Measurements from ENCODE around the gene STARD3NL. TPM values are rescaled to one million over a fixed set of nuclear protein-coding genes. Genes with fewer than 3 reads are reported as not detected.

The STARD3NL gene
- polyA plus RNA-seq, 1 donor from 2014 or later: 233 TPM

- Histone ChIP-seq H3F3A (ENCODE audit: insufficient read depth, low read length, poor library complexity, severe bottlenecking) (no peaks in the 10 kb centered on the region), H3K9ac (ENCODE audit: low read length) (no peak overlapping the region), H4K20me1 (ENCODE audit: insufficient read depth) (no peaks in the 10 kb centered on the region), H3K79me2 (replicated peaks; ENCODE audit: insufficient read depth, low read length) (peaks cover 68% of the 10 kb centered on the region), H2AFZ (ENCODE audit: low read depth, low read length) (no peak overlapping the region), H3K4me2 (ENCODE audit: low read length) (no peak overlapping the region), H3K27me3 (ENCODE audit: insufficient read depth, low read depth, low read length) (no peaks in the 10 kb centered on the region), H3K36me3 (ENCODE audit: insufficient read depth, low read length) (no peaks in the 10 kb centered on the region), H3K27ac (ENCODE audit: low read length) (no peak overlapping the region), H3K9me3 (ENCODE audit: low read length) (no peaks in the 10 kb centered on the region), H3K9me2 (ENCODE audit: insufficient read depth, low read length) (no peaks in the 10 kb centered on the region), H3K4me3 (ENCODE audit: low read length) (no peak overlapping the region)
- no peak for TF ChIP-seq REST (IDR thresholded peaks at IDR 0.05; ENCODE audit: borderline replicate concordance)
- TF ChIP-seq SMC3 (conservative IDR thresholded peaks at IDR 0.05; ENCODE audit: poor library complexity): no peak
These were observed 18.0 kb downstream of the STARD3NL start for GRCh38 chr7:38195804-38196595.

GRCh38 chr7:38198366-38198765 is 20.3 kb downstream of the STARD3NL start:
- no peak overlapping the region for H3K4me3 ChIP-seq (ENCODE audit: low read length)
- peaks cover 6% of the 10 kb centered on the region for H3K36me3 ChIP-seq (ENCODE audit: insufficient read depth, low read length)
- peaks cover 49% of the 10 kb centered on the region for H3K79me2 ChIP-seq (replicated peaks; ENCODE audit: insufficient read depth, low read length)
- no peaks in the 10 kb centered on the region for H3F3A ChIP-seq (ENCODE audit: insufficient read depth, low read length, poor library complexity, severe bottlenecking)
- H3K9ac ChIP-seq (ENCODE audit: low read length): no peak overlapping the region
- no peak overlapping the region for H3K27ac ChIP-seq (ENCODE audit: low read length)
- H2AFZ ChIP-seq (ENCODE audit: low read depth, low read length): no peak overlapping the region
- H3K9me2 ChIP-seq (ENCODE audit: insufficient read depth, low read length): no peaks in the 10 kb centered on the region
- no peaks in the 10 kb centered on the region for H3K27me3 ChIP-seq (ENCODE audit: insufficient read depth, low read depth, low read length)
- TF ChIP-seq EZH2 (IDR thresholded peaks at IDR 0.05; ENCODE audit: borderline replicate concordance, insufficient read depth, low read length, poor library complexity, severe bottlenecking): no peak
- no peak for TF ChIP-seq TAF1 (IDR thresholded peaks at IDR 0.05; ENCODE audit: low read depth)
- TF ChIP-seq MXI1 (conservative IDR thresholded peaks at IDR 0.05; ENCODE audit: poor library complexity, severe bottlenecking): no peak
- no peak for TF ChIP-seq POLR2AphosphoS5 (IDR thresholded peaks at IDR 0.05)
- TF ChIP-seq CTCF (IDR thresholded peaks at IDR 0.05; ENCODE audit: poor library complexity, severe bottlenecking): no peak
- no peaks in the 10 kb centered on the region for H4K20me1 ChIP-seq (ENCODE audit: insufficient read depth)
- no peak overlapping the region for H3K4me2 ChIP-seq (ENCODE audit: low read length)
- H3K9me3 ChIP-seq (ENCODE audit: low read length): no peaks in the 10 kb centered on the region

- Histone ChIP-seq H2AFZ (ENCODE audit: low read depth, low read length) (no peak overlapping the region), H3K9me3 (ENCODE audit: low read length) (no peaks in the 10 kb centered on the region), H3K36me3 (ENCODE audit: insufficient read depth, low read length) (peaks cover 6% of the 10 kb centered on the region), H3K4me2 (ENCODE audit: low read length) (no peak overlapping the region), H3F3A (ENCODE audit: insufficient read depth, low read length, poor library complexity, severe bottlenecking) (no peaks in the 10 kb centered on the region), H3K27me3 (ENCODE audit: insufficient read depth, low read depth, low read length) (no peaks in the 10 kb centered on the region), H4K20me1 (ENCODE audit: insufficient read depth) (no peaks in the 10 kb centered on the region), H3K9ac (ENCODE audit: low read length) (no peak overlapping the region), H3K9me2 (ENCODE audit: insufficient read depth, low read length) (no peaks in the 10 kb centered on the region), H3K79me2 (replicated peaks; ENCODE audit: insufficient read depth, low read length) (peaks cover 45% of the 10 kb centered on the region), H3K4me3 (ENCODE audit: low read length) (no peak overlapping the region), H3K27ac (ENCODE audit: low read length) (no peak overlapping the region)
- no peak for TF ChIP-seq POLR2AphosphoS5 (IDR thresholded peaks at IDR 0.05)
- TF ChIP-seq TAF1 (IDR thresholded peaks at IDR 0.05; ENCODE audit: low read depth): no peak
- no peak for TF ChIP-seq MXI1 (conservative IDR thresholded peaks at IDR 0.05; ENCODE audit: poor library complexity, severe bottlenecking)
- no peak for TF ChIP-seq CTCF (IDR thresholded peaks at IDR 0.05; ENCODE audit: poor library complexity, severe bottlenecking)
- TF ChIP-seq EP300 (conservative IDR thresholded peaks at IDR 0.05; ENCODE audit: poor library complexity, severe bottlenecking): no peak
- TF ChIP-seq SMC3 (conservative IDR thresholded peaks at IDR 0.05; ENCODE audit: poor library complexity): no peak
- no peak for TF ChIP-seq RAD21 (conservative IDR thresholded peaks at IDR 0.05)
- no peak for TF ChIP-seq EZH2 (IDR thresholded peaks at IDR 0.05; ENCODE audit: borderline replicate concordance, insufficient read depth, low read length, poor library complexity, severe bottlenecking)
- no peak for TF ChIP-seq REST (IDR thresholded peaks at IDR 0.05; ENCODE audit: borderline replicate concordance)
These were observed 21.1 kb downstream of the STARD3NL start for GRCh38 chr7:38199154-38199553.

All from neural cell (in vitro differentiated cells).